ENCODE measurements around the gene GBA2.

GBA2 gene

DNA sequence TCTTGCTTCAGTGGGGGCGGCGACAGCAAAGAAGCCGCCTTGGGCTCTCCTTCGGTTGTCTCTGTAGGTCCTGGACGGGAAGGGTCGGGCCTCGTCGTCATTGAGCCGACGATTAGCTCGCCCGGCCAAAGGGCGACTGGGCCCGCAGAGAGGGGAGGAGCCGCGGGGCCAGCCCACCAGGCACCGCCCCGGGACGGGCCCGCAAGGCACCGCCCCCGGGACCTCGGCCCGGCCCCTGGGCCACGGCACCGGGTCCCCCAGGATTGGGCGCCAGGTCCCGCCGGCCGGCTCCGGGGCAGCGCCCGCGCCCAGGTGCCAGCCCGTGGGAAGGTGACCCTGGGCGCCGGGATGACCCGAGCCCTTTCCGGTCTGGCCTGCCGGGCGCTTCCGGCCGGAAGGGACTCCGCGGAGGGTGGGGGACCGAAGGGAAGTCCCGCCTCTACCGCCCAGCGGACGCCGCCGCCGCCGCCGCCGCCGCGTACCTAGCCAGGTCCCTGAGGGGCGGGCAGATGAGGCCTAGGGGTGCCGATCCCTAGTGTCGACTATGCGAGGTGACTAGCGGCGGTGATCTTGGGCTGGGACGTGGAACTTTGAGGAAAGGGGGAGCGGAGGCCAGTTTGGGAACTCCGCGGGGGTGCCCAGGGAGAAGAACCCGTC lies at the start of gene GBA2, which contains the start of gene RGP1:
Gene GBA2 (minus strand): TSS at position 371 of the 657 bp plus-strand sequence. CDS start 524 bp downstream, outside the sequence.
Gene RGP1 (plus strand): TSS at position 430 of the 657 bp plus-strand sequence. CDS start 469 bp downstream, outside the sequence.
- DNase-seq: peak; percentile 63

DNA sequence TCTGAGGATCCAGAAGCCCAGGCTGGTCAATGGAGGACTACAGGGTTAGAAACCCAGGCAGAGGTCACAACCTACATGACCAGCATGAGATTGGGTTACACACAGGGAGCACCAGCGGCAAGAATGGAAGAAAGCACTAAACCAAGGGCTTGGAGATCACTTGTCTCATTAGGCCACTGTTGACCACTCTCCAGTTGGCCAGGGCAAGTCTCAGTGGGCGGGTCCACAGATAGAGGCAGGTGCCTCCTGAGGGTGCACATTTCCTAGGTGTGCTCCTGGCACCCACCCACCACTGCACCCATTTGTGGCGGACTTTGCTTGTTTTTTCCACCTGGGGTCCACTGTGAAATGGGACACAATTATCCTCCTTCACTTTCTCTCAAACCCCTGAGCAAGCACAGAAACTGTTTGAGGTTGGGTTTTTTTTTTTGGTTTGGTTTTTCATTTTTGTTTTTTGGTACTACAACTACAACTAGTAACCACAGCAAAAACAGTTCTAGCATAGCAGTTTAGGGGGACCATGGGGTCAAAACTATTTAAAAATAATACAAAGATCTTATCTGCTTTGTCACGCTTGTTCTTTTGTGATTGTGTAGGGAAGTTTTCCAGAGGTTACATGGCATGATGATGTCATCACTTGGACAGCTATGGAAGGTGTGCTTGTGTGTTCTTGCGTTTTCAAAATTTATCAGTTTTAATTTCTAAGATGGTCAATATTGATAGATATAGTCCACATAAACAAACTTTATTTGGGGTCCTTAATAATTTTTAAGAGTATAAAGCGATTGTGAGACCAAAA lies 48.5 kb upstream of the GBA2 start:
- no peak for DNase-seq

DNA sequence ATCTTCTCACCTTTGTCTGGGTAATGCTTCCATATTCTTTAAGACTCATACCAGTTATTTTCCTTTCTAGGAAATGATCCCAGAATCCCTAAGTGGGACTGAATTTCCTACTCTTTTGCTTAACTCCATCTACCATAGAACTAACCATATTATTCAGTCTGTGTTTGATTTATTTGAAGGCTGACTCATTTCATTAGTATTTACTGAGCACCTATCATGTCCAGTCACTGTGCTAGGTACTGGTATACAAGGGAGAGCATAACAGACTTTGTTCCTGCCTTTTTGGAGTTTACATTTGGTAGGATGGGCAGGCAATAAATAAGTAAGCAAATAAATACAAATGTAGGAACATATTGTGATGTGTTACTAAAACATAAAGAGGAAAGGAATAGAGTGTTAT lies 46.7 kb upstream of the GBA2 start:
- DNase-seq: no peak

- DNase-seq: no peak
Measured at GRCh38 chr9:35793461-35793860, 44.4 kb upstream of the GBA2 start.

DNA sequence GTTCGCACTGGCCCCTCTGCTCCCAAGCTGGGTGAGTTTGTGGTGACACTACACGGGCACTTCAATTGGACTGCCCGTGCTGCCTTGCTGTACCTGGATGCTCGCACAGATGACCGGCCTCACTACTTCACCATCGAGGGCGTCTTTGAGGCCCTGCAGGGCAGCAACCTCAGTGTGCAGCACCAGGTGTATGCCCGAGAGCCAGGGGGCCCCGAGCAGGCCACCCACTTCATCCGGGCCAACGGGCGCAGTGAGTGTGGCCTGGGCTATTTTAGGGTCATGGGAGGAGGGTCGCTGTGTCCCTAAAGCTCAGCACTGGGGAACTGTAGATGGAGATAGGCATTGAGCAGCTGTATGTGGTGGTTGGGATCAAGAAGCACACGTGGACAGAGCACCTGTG lies 43.8 kb upstream of the GBA2 start:
- no peak for DNase-seq

DNA sequence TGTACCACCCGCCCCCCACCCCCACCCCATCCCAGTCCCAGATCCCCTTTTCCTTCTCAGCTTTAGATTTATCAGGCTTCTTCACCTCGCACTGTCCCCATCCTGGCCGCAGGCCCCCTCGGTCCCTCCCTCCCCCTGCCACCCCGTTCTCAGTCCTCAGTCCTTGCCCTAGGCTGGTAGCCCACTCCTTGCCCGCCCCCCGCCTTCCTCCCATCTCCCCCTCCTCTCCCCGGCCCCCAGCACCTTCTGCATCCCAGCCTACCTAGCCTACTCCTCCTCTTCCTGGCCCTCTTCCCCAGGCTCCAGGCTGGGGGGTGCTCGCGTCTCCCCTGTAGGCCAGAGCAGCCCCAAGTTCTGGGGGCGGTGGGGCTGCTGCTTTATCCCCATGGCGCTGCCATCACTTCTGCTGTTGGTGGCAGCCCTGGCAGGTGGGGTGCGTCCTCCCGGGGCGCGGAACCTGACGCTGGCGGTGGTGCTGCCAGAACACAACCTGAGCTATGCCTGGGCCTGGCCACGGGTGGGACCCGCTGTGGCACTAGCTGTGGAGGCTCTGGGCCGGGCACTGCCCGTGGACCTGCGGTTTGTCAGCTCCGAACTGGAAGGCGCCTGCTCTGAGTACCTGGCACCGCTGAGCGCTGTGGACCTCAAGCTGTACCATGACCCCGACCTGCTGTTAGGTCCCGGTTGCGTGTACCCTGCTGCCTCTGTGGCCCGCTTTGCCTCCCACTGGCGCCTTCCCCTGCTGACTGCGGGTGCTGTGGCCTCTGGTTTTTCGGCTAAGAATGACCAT lies 43.2 kb upstream of the GBA2 start:
- no peak for DNase-seq

- no peak for DNase-seq
Measured at GRCh38 chr9:35791297-35791921, 42.4 kb upstream of the GBA2 start, which contains the start of gene NPR2. Gene NPR2, plus strand, starts transcription at chr9:35791591. Its CDS starts 818 bp downstream, at chr9:35792409.

GRCh38 chr9:35790385-35791296 lies 41.6 kb upstream of the GBA2 start:
- DNase-seq: peak; percentile 45

- DNase-seq: no peak
Measured at GRCh38 chr9:35790025-35790384, 41.0 kb upstream of the GBA2 start.

GRCh38 chr9:35789541-35789940 lies 40.5 kb upstream of the GBA2 start:
- DNase-seq: no peak

DNA sequence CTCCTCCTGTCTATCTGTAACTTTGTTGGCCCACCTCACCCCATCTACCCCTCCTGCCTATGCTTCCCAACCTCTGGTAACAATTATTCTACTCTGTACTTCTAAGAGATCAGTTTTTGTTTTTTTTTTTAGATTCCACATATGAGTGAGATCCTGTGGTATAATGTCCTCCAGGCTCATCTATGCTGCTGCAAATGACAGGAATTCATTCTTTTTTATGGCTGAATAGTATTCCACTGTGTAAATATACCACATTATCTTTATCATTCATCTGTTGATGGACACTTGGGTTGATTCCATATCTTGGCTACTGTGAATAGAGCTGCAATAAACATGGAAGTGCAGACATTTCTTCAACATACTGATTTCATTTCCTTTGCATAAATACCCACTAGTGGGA lies 34.4 kb upstream of the GBA2 start:
- no peak for DNase-seq

DNA sequence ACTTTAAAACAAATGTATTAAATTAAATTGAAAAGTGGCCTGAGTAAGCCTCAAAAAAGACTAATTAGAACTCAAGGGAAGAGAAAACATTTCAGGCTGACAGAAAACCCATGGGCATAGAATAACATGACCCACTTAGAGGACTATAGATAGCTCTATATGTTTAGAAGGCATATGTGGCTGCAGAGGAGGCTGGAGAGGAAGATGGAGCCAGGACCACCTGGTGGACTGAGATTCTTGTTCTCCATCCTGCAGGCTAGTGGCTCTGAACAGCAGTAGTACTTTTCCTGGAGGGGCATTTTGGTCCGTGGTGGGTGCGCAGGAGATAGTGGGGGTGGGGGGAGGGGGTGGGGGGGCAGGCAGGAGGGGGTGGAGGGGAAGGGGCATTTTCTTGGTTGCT lies 32.0 kb upstream of the GBA2 start:
- no peak for DNase-seq

- DNase-seq: no peak
Measured at GRCh38 chr9:35778496-35778895, 29.5 kb upstream of the GBA2 start.

DNA sequence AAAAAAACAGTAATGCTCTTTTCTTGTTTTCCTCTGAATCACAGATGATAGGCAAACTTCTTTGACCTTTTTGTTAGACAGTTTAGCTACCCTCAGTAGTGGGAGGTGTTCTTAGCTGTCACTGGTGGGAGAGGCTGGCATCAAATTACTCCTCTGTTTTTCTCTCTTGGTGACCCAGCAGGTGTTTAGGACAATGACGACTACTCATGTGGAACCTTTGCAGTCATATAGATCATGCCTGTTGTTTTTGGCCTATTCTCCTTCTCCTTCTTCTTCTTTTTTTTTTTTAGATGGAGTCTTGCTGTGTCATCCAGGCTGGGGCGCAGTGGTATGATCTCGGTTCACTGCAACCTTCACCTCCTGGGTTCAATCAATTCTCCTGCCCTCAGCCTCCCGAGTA lies 27.0 kb upstream of the GBA2 start:
- DNase-seq: no peak

GRCh38 chr9:35774907-35775635 lies 26.0 kb upstream of the GBA2 start:
- DNase-seq: no peak

DNA sequence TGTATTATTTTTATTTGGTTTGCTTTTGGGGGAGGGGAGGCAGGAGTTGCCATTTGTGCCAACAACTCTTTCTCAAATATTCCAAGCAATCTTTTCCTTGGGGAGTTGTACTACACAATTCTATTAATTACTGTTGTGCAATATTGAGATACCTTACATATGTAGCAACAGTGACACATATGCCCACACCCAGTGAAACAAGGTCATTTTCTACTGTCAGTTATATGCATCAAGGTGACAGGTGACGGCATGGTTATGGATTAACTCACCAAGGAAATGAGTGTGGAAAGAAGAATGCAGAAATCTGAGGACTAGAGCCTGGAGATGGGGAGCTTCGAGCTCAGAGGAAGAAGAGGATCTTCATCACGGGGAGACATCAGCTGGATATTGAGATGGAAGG lies 22.9 kb upstream of the GBA2 start:
- DNase-seq: no peak

DNA sequence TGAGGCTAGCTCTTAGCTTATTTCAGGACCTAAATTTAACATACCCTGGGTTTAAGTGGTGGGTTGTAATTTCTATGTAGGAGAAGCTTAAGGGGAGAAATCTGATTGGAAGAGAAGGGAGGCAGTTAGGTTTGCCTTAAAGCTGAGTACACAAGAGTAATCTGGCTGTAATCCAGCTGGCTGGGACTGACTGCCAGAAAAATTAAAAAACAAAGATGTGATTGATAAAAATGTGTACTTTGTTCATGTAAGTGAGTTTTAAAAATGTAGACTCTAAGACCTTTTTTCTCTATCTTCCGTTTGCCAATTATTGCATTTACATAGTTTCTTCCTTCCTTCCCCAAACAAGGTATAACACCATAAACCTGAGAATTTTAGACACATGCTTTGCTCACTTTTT lies 22.5 kb upstream of the GBA2 start:
- no peak for DNase-seq

DNA sequence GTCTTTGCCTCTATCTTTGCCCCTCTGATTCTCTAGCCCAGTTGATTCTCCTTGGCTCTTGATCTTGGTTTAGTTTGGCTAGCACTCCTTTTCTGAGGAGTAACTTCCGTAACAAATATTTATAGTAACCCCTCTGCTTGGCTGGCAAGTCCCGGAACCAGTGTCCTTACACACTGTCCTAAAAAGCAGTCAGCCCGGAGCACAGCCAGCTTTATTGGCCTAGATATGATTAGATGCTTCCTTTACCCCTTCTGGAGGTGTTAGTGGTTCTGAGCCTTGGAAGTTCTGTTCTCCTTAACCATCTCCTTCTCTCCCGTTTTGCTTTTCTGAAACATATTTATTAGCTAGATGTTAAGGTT lies 22.0 kb upstream of the GBA2 start:
- no peak for DNase-seq

GRCh38 chr9:35769763-35770162 lies 20.7 kb upstream of the GBA2 start:
- DNase-seq: no peak

DNA sequence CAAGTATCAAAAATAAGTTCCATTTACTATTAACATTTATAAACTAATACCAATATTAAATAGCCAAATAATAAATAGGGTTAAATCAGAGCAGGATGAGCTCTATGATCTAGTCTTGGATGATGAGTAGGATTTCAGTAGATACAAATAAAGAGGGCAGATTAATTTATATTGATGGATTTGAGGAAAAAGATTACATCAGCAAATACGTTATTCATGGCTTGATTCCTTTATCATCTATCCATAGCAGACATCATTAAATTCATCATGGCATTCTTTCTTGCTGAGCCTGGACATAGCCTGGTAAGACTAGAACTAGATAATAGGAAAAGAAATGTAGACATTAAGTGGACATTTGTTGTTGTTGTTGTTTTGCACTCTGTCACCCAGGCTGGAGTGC lies 18.4 kb upstream of the GBA2 start:
- DNase-seq: no peak

- DNase-seq: no peak
Measured at GRCh38 chr9:35766997-35767396, 18.0 kb upstream of the GBA2 start.

Measured in stimulated activated CD4-positive, alpha-beta T cell treated with anti-CD3 and anti-CD28 coated beads, Interleukin-1b, Interleukin-23, amount 100 ng/mL, for 48 hours (primary cell).